Cardiac fibroblast (primary cell): ENCODE data around the gene CNOT2.
A peak's percentile ranks its signal among the peaks of the same experiment; 100 is the strongest.

ENCODE experiments used
- DNase-seq, 2 donors: peaks; one replicate each; pipeline versions ENCODE4 v3.0.0 to v3.0.0-alpha.2; 2010; ENCODE audit warnings: low read depth in 2 of 2
- H3K4me3 ChIP-seq, 2 donors: replicated peaks in 1 of 2; 1 replicate in 1 of 2; 2 replicates in 1 of 2; pipeline ENCODE4 v1.5.1; 2011; ENCODE audit warnings: low read depth in 2 of 2, low read length in 2 of 2, mild to moderate bottlenecking in 2 of 2, moderate library complexity in 1 of 2
- CTCF ChIP-seq: IDR thresholded peaks from one replicate; pipeline ENCODE4 v1.5.1; 2011; ENCODE audit warnings: low read depth, mild to moderate bottlenecking, low read length, inconsistent platforms

Gene CNOT2

GRCh38 chr12:70242695-70243509, at the start of gene CNOT2:
CNOT2 (plus strand) TSS chr12:70243433; CDS start chr12:70278227, 34,794 bp downstream.
- DNase-seq, result peak; percentile 92 to 95
- TF ChIP-seq CTCF, result no peak
- H3K4me3 ChIP-seq, result peak within 1 kb of the TSS; percentile 86 to 92

GRCh38 chr12:70194076-70194475, 49.2 kb upstream of the CNOT2 start:
- DNase-seq, result no peak
- TF ChIP-seq CTCF, result no peak
- no peak overlapping the region for H3K4me3 ChIP-seq

GRCh38 chr12:70196811-70197281, 46.4 kb upstream of the CNOT2 start:
- DNase-seq, result peak; percentile 22 to 31
- no peak overlapping the region for H3K4me3 ChIP-seq
- TF ChIP-seq CTCF, result no peak

- no peak overlapping the region for H3K4me3 ChIP-seq
- DNase-seq, result peak; percentile 32 to 48
- no peak for TF ChIP-seq CTCF
Measured at GRCh38 chr12:70197345-70197744, 45.9 kb upstream of the CNOT2 start.

GRCh38 chr12:70213707-70214106, 29.5 kb upstream of the CNOT2 start:
- TF ChIP-seq CTCF, result no peak
- no peak for DNase-seq
- no peak overlapping the region for H3K4me3 ChIP-seq

- no peak for TF ChIP-seq CTCF
- no peak overlapping the region for H3K4me3 ChIP-seq
- no peak for DNase-seq
Measured at GRCh38 chr12:70214972-70215617, 28.1 kb upstream of the CNOT2 start.
